GM10847 (cell line): ENCODE measurements around the gene TPK1.

Experiments
- POLR2A ChIP-seq: IDR thresholded peaks from 2 replicates; pipeline ENCODE4 v1.6.1; 2011; ENCODE audit not compliant: insufficient read length; ENCODE audit errors: extremely low read depth

TPK1 gene

DNA sequence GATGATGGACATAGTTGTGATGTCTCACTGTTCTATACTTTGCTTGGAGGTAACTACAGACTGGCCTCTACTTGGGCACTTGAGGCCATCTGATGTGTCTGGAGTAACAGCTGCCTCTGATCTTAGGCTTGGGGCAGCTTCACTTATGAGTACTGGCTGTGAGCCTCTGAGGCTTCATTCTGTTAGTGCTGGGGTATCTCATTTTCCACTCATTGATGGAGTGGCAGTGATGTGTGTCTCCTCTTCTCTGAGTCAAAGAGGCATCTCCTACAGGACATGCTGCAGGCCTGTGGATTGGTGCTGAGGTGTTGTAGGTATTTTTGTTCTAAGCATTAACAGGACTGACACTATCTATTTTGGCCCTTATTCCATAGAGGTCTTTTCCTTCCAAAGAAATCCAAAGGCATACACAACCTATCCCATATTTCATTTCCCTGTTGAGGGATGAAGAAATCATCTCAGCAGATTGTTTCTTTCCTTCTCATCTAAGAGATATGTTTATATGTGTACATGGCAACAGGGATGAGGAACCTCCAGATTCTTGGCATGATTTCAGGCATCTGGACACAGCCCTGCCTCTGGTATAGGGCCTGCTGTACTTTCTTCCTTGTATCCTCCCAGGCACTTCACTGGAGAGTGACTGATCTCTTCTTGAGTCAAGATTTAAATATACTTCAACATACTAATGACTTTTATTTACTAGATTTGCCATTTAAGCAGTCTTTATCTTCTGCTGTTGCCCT lies 366.7 kb downstream of the TPK1 start:
- TF ChIP-seq POLR2A = no peak

DNA sequence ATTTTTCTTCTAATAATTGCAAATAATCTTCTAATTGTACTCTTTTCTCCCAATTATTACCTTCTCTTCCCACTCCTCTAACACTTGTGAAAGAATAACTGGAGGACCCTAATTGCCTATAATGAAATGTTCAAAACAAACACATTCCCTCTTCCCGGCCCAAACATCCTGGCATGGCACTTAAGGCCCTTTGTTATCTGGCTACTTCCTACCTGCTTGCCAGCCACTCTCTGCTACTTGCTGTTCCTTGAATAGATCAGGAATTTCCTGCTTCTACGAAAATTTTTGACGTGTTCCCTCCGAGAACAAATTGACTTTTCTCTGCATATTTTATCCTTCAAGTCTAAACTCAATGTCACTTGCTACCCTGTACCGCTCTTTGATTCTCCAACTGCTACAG lies 376.2 kb downstream of the TPK1 start:
- no peak for TF ChIP-seq POLR2A

DNA sequence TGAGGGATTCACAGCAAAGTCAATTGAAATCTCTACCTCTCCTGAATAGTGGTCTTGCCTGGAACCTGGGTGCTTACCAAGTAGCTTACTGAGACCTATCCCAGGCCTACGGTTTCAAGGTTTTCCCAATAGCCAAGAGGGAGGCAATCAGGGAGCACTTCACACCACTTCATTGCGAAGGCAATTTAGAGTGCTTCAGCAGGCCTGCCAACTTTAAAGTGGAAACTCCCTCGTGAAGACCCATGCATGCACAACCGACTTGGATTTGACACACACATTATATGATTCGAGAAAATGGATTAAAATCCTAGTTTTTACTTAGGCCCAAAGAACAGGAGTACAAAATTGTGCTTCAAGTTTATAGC lies 380.8 kb downstream of the TPK1 start:
- no peak for TF ChIP-seq POLR2A

DNA sequence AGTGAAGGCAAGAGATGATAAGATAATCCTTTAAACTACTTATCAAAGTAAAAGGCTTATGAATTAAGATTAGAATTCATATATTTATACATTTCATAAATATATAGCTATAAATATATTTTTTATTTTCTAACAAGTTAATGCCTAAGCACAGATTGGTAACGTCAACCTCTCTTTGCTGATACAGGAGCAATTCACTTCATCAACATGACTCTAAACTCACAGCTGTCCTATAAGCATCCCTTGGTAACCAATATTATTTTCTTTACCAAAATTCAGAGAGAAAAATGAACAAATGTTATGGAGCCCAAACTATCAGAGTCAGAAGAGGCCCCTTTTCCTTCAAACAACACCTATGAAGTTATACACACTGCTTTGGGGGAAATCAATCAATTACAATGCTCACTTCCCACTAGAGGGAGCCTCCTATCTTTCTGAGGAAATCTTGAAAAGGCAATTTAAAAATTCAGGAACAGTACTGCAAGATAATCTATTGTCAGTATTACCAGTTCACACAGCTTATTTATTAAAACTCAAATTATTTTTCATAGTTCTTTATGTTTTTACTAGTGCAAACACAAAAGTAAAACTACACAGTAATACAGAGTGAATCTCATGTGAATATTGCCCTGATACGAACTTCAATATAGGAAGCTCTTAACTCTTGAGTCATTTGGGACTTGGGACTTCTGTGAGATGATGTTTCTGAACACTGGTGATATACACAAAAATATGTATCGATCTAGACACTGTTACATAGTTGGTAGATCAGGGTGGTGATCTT lies 381.4 kb downstream of the TPK1 start:
- no peak for TF ChIP-seq POLR2A

DNA sequence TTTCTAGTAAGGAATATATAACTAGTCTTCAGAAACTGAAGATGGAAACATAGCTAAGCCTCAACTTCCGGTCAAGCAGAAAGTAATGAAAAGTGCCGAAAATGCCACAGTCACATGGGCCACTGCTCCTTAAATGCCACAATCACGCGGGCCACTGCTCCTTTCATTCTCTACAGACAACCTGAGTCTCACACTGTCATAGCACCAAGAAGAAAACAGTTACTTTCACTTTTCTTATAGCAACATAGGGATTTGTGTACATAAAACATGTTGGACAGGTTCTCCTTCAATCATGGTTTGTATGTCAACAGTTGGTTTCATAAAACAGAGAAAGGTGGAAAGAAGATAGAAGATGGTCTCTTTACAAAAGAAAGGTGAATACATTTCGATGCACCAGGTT lies 383.8 kb downstream of the TPK1 start:
- TF ChIP-seq POLR2A = no peak

DNA sequence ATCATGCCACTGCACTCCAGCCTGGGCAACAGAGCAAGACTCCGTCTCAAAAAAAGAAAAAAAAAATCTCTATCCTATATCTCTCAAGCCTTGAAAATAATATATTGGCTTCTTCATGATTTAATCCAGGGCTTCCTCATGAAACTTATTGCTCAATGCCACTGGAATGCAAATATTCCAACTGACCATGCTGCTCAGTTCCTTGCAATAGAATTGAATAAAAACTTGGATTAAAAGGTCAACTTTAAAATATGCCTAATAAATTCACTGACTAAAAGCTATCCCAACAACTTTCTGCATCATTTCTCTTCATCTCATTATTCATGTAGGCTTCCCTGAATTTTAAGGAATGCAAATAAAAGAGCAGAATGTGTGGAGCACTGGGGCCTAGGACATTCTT lies 390.3 kb downstream of the TPK1 start:
- no peak for TF ChIP-seq POLR2A

DNA sequence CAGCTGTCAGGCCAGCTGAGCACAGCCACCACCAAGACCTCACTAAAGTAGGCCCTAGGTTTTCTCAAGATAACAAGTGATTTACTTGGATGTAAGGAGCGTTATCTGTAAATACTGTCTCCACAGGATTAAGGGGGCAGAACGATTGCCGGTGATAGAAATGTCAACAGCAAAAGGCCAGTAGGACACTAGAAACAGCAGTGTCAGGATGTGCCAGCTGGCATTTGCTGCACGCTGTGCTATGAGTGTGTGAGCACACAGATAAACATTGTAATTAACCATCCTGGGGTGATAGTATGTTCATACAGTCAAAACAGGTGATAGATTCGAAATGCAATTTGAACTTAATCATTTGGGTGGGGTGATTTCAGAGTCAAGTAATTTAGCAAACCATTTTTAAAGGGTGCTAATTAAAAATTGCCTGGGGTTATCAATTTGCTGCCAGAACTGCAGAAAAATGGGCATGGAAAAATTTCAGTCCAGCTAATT lies 396.1 kb downstream of the TPK1 start:
- TF ChIP-seq POLR2A = no peak

DNA sequence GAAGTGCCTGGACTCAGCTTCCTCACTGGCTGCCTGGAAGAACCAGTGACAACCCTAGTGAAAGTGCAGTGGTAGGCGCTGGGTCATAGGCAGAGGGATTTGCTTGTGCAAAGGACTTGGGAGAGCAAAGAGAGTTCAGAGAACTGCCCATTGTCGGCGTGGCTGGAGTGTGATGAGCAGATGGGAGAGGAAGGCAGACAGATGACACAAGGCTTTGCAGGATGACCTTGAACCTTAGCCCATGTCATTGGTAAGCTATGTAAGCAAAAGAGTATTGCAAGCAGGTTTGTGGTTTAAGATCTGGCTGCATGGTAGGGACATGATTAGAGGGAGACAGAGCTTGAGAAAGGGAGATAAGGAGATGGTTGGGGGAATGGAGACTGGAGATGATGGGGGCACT lies 397.1 kb downstream of the TPK1 start:
- TF ChIP-seq POLR2A = no peak

DNA sequence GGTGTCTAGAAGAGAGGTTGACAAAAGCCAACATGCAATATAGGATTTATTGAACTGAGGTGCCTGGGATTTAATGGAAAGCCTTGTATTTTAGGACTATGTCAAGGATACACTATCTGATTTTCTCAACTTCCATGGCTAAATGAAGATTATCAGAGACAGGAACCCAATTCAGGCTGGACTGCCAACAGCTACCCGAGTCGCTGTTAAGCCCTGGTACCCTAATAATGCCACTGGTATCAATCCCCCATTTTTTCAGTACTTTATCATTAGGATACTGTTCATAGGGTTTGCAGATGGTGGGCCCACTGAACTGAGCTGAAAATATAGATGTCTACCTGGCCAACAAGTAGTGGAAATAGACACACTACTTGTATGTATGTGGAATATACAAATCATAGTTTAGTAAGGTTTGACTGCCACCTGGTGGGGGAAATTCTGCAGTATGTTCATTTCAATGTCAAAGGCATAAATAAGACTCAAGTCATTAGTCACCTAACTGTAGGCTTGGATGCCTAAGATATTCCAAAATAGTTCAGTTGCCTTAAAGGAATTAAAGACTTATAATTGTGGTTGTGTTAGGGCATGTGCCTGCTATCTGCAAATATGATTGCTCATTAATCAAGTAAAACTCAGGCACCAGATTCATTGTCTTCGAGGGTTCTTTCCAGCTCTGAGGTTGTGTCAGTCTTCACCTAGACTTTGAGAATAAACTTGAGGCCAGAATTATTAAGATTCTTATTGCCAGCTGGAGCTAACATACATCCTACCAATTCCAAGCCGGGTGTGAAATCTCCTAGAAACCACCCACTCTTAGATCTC lies 398.3 kb downstream of the TPK1 start:
- TF ChIP-seq POLR2A = no peak

DNA sequence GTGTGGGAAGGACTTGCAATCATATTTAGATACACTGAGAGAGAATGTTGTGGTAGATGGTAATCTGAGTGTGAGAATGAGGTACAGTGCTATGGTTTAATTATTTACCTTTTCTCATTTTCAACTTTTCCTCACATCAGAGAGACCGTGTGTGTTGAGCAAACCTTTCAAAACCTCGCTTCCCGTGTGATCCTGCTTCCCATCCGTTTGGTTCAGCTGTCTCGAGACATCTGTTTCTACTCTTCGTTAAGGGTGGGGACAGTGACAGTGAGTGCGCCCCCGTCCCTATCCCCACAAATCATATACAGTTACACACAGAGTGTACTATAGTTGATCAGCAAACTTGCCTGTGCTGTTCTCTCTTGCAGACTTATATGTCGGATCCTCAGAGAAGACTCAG lies 399.4 kb downstream of the TPK1 start:
- TF ChIP-seq POLR2A = no peak

DNA sequence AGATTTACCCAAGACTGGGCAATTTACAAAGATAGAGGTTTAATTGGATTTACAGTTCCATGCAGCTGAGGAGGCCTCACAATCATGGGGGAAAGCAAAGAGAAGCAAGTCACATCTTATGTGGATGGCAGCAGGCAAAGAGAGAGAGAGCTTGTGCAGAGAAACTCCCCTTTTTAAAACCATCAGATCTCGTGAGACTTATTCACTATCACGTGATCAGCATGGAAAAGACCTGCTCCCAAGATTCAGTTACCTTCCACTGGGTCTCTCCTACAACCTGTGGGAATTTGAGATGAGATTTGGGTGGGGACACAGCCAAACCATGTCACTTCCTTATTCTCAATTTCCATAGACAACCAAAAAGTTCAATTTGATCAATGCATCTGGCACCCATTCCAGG lies 407.4 kb downstream of the TPK1 start:
- TF ChIP-seq POLR2A = no peak

DNA sequence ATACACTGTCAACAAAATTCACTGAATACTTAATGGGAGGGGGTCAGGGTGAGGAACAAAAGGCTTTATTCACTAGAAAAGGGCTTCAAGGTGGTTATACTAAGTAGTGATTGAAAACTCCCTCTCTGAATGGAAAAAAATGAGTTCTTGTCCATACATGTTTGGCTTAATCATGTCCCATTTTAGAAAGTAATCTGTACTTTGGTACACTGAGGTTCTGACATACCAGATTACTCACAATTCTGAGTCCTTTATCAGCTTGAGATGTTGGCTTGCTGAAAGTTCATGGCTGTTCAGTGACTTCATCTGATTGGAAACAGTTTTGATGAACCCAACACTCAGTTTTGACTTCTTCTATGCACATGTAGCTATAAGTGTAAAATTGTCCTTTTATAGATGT lies 419.5 kb downstream of the TPK1 start:
- TF ChIP-seq POLR2A = no peak

DNA sequence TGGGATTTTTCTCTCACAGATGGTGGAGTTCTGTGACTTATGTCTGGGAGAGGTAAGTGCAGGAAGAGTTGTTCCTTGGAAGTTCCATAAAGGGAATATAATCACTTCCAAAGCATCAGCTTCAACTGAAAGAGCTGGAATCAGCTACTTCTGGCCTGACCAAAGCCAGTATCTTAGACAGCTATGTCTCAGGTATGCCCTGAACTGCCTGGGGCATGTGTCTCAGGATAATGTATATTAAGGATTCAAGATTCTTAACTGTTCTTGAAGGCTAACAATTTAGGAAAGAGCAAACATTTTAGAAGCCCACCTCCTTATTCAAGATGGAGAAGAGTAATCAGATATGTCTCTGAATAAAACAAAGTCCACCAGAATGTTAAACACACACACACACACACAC lies 420.0 kb downstream of the TPK1 start:
- TF ChIP-seq POLR2A = no peak

DNA sequence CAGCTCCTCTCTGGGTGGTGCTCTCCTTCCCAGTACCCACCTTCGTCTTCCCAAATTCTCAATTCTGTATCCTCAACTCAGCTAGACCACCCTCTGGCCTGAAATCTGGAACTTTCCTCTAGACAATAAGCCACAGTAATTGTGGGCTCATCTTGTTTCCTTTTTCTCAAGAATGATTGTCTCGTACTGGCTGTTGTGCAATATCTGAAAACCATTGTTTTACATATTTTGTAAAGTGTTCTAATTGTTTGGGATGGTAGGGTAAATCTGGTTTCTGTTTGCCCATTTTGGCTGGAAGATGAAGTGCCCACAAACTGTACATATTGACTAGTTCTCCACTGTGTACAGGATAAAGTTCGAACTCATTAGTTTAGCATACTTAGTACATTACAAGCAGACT lies 421.0 kb downstream of the TPK1 start:
- TF ChIP-seq POLR2A = no peak

DNA sequence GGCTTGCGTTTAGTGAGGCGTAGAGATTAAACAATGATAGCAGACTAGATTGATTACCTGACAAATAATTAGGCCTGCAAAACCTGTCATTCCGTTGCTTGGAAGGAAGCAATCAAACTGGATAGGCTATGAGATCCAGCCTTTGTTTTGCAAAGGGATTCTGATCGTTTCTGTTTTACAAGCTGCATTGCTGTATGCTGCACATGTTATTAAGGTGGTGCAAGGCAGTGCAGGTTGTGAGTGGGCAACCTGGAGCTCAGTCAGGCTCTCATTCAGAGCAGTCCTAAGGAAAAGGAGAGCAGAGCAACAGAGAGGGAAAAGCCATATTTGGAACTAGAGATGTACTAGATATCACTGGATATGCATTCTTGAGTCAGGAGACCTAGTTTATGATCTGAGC lies 425.4 kb downstream of the TPK1 start:
- TF ChIP-seq POLR2A = no peak

DNA sequence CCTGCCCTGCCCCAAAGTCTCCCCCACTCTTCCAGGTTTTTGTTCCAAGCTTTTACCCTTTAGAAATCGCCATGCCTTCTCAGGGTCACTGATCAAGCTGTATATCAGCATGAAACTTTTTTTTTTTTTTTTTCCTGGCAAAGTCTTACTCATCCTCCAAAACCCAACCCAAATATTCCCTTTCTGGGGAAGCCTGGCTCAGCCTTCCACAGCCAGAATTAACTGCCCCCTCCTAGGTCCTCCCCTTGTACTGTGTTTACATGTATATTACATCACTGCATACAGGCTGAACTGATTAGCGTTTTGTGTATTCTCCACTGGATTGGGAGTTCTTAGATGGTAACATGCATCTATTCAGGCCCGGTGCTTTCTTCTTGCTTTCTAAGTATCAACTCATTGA lies 427.7 kb downstream of the TPK1 start:
- TF ChIP-seq POLR2A = no peak

DNA sequence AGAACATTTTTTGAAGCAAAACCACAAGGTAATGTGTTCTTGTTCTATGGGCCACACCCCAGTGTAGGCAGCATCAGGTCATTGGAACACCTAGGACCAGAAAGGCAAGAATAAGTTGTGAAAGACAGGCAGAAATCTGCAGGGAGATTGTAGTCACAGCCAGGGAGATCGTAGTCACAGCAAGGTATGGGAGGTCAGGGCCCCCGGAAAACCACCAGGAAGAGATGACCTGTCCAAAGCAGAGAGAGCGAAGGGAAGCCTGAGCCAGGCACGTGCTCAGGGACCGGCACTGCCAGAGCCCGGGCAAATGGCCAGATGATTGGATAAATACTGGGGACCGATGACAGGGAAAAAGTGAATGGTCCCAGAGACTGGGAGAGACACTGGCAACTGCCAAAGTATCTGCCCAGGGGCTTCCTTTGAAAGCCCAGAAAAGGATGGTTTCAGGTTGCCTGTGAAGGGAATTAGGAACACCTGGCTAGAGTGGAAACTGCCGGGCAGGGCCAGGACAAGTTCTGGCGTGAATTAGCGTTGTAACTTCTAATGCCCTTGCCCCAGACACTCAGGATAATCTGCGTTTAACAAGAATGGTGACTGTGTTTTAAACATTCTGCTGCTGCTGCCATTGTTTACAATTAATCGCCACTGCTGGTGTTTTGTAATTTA lies 428.5 kb downstream of the TPK1 start:
- no peak for TF ChIP-seq POLR2A
